CD4-positive, alpha-beta T cell (primary cell): ENCODE results near the gene CDH12. TPM values are rescaled to one million over a fixed set of nuclear protein-coding genes. Genes with fewer than 3 reads are reported as not detected.

Experiments used
- ATAC-seq: fragments of 200-7000 bp; cut with Tn5 transposase; one replicate; pipeline ENCODE4 v1.10.0; 2022; ENCODE audit warnings: mild to moderate bottlenecking; ENCODE audit not compliant: poor library complexity
- CTCF ChIA-PET: fragments of 350-600 bp; sonication (Branson Sonifier 250); formaldehyde crosslinking; loops from one replicate; lab custom pipeline; 2021; ENCODE audit warnings: antibody characterized with exemption, inconsistent platforms; lab: Charles Lee
- POLR2A ChIA-PET: fragments of 350-600 bp; sonication (Branson Sonifier 250); formaldehyde crosslinking; loops from one replicate; lab custom pipeline; 2021; ENCODE audit warnings: antibody characterized with exemption, inconsistent platforms; lab: Charles Lee
- DNase-seq, 14 experiments: peaks; one replicate each; pipeline ENCODE4 v3.0.0-alpha.2; 2013 to 2020; ENCODE audit warnings: mixed read lengths in 2 of 14
- H3K27ac ChIP-seq, 2 donors: one replicate each; pipeline versions ENCODE4 v1.5.1 to v1.7.0; 2013; ENCODE audit warnings: low read length in 2 of 2, low read depth in 1 of 2, mild to moderate bottlenecking in 1 of 2
- H3K27me3 ChIP-seq, 2 experiments: 1 replicate in 1 of 2; 2 replicates in 1 of 2; pipeline versions ENCODE4 v1.6.1 to v1.7.0; 2013; ENCODE audit warnings: low read length in 2 of 2, control low read depth in 1 of 2, mild to moderate bottlenecking in 1 of 2, moderate library complexity in 1 of 2; ENCODE audit not compliant: insufficient read depth in 2 of 2, control insufficient read depth in 1 of 2
- H3K36me3 ChIP-seq: one replicate; pipeline ENCODE4 v1.6.1; 2013; ENCODE audit warnings: low read length, control low read depth; ENCODE audit not compliant: insufficient read depth
- H3K4me1 ChIP-seq: one replicate; pipeline ENCODE4 v1.6.1; 2013; ENCODE audit warnings: low read length, control low read depth; ENCODE audit not compliant: insufficient read depth
- H3K4me3 ChIP-seq: one replicate; pipeline ENCODE4 v1.5.1; 2013; ENCODE audit warnings: mild to moderate bottlenecking, low read length, moderate library complexity
- H3K9me3 ChIP-seq, 2 experiments: 1 replicate in 1 of 2; 2 replicates in 1 of 2; pipeline versions ENCODE4 v1.6.1 to v1.7.0; 2013; ENCODE audit warnings: low read length in 2 of 2, mild to moderate bottlenecking in 2 of 2, control low read depth in 1 of 2, moderate library complexity in 1 of 2; ENCODE audit not compliant: control insufficient read depth in 1 of 2, insufficient read depth in 1 of 2
- H3K27ac Mint-ChIP-seq: one replicate; pipeline ENCODE4 v1.8.0; 2020; ENCODE audit warnings: mixed read lengths
- H3K27me3 Mint-ChIP-seq: one replicate; pipeline ENCODE4 v1.8.0; 2021; ENCODE audit warnings: mixed read lengths
- H3K36me3 Mint-ChIP-seq: one replicate; pipeline ENCODE4 v1.8.0; 2021; ENCODE audit warnings: low read depth, mixed read lengths
- H3K4me1 Mint-ChIP-seq: one replicate; pipeline ENCODE4 v1.8.0; 2021; ENCODE audit warnings: low read depth, mixed read lengths
- H3K4me3 Mint-ChIP-seq: one replicate; pipeline ENCODE4 v1.8.0; 2020; ENCODE audit warnings: mild to moderate bottlenecking, mixed read lengths
- H3K9me3 Mint-ChIP-seq: one replicate; pipeline ENCODE4 v1.8.0; 2020; ENCODE audit warnings: mixed read lengths
- CTCF ChIP-seq: fragments of 200-600 bp; IDR thresholded peaks from one replicate; pipeline ENCODE4 v1.8.0; 2022; ENCODE audit warnings: antibody characterized with exemption, mild to moderate bottlenecking
- intact Hi-C, 2 experiments: fragments of 100-400 bp; cut with DNase I in 1 of 2; cut with micrococcal nuclease in 1 of 2; formaldehyde crosslinking; loops; one replicate each; pipeline versions ENCODE4 v1.15.1 to v1.9.0; 2023 to 2025; cut with DNase I, micrococcal nuclease
- total RNA-seq, 174 experiments: library from RNA in 2 of 174; stranded (reverse) in 2 of 174; gene quantifications; one replicate each; pipeline ENCODE4 v1.2.3 and lab custom pipeline; 2021 to 2026

CDH12 gene
- total RNA-seq, 2 experiments from 2014 or later, result not detected

DNA sequence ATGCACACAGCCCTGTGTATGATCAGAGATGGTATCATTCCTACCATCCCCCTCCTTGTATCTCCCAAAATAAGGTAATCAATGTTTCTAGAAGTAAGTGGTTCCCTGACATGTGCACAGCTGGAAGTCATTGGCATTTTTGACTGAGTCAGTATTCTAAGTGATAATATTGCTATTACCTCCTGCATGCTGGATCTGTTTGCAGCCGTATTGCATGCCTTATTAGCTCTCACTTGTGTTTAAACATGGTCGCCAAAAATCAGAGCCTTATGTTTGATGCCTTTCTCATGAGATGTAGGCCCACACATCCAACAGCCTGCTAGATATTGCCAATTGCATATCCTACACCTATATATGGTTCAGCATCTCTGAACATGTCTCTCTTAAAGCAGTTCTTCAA lies 254.3 kb downstream of the CDH12 start:
- H3K9me3 Mint-ChIP-seq, result peaks cover 8% of the 10 kb centered on the region
- H3K27ac ChIP-seq, result no peak overlapping the region
- no peaks in the 10 kb centered on the region for H3K4me1 ChIP-seq
- no peaks in the 10 kb centered on the region for H3K4me1 Mint-ChIP-seq
- H3K4me3 Mint-ChIP-seq, result no peak overlapping the region
- intact Hi-C loops, result no loop called here
- H3K9me3 ChIP-seq, result peaks cover 0 to 6% of the 10 kb centered on the region in 2 experiments
- H3K27ac Mint-ChIP-seq, result no peak overlapping the region
- no peaks in the 10 kb centered on the region for H3K27me3 Mint-ChIP-seq
- H3K4me3 ChIP-seq, result no peak overlapping the region
- no peaks in the 10 kb centered on the region for H3K36me3 ChIP-seq
- ChIA-PET POLR2A (no interaction called here), CTCF (no interaction called here)
- no peaks in the 10 kb centered on the region for H3K27me3 ChIP-seq
- ATAC-seq, result no peak
- no peak for DNase-seq
- no peak for TF ChIP-seq CTCF
- H3K36me3 Mint-ChIP-seq, result no peaks in the 10 kb centered on the region

DNA sequence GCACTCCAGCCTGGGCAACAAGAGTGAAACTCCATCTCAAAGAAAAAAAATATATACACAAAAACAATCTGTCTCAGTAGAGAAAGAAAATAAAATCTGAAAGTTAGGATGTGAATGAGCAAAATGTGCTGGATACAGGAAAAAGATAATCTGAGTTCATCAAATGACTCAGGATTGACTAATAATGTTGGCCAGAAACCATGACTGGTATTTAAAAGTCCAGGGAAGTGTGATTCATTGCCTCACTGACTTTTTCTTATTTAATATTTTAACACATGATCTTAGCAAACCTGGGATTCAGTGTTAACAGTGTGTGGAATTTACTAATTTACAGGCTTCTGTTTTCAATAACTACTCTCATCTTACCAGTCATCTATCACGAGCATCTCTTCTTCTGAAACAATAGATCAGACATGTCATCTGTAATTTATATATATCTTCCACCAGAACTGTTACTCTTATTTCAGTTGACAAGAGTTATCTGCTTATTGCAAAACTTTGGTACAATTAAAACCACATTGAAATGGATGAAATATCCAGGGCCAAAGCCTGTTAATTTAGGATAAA lies 256.7 kb downstream of the CDH12 start:
- Mint-ChIP-seq H3K4me1 (no peaks in the 10 kb centered on the region), H3K27me3 (no peaks in the 10 kb centered on the region), H3K36me3 (no peaks in the 10 kb centered on the region), H3K27ac (no peak overlapping the region), H3K4me3 (no peak overlapping the region), H3K9me3 (peaks cover 8% of the 10 kb centered on the region)
- DNase-seq (no peak), ATAC-seq (no peak)
- POLR2A ChIA-PET, result no interaction called here
- H3K4me3 ChIP-seq, result no peak overlapping the region
- no peak overlapping the region for H3K27ac ChIP-seq
- H3K4me1 ChIP-seq, result no peaks in the 10 kb centered on the region
- H3K9me3 ChIP-seq, result peaks cover 0 to 6% of the 10 kb centered on the region in 2 experiments
- CTCF ChIA-PET, result no interaction called here
- H3K27me3 ChIP-seq, result no peaks in the 10 kb centered on the region
- intact Hi-C loops, result no loop called here
- no peak for TF ChIP-seq CTCF
- H3K36me3 ChIP-seq, result no peaks in the 10 kb centered on the region

DNA sequence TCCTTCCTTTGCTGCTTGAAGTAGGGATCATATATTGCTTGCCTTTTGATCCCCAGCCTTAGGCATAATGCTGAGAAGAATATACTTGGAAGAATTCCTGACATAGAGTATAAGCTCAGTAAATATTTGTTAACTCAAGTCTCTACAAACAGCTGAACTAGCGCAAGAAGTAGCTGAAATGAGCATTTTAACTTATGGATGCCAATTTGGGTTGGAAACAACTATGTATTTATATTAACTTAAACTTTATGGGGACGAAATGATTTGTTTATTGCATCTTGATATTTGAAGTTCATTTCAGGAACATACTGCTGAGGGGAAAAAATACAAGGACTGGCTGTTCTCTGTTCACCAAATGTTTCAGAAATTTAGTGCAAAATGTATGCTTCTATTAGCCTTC lies 258.7 kb downstream of the CDH12 start:
- Histone ChIP-seq H3K36me3 (no peaks in the 10 kb centered on the region), H3K27me3 (no peaks in the 10 kb centered on the region), H3K4me1 (no peaks in the 10 kb centered on the region), H3K27ac (no peak overlapping the region), H3K4me3 (no peak overlapping the region), H3K9me3 (peaks cover 0 to 6% of the 10 kb centered on the region in 2 experiments)
- Mint-ChIP-seq H3K9me3 (peaks cover 11% of the 10 kb centered on the region), H3K4me3 (no peak overlapping the region), H3K27me3 (no peaks in the 10 kb centered on the region), H3K27ac (no peak overlapping the region), H3K4me1 (no peaks in the 10 kb centered on the region), H3K36me3 (no peaks in the 10 kb centered on the region)
- CTCF ChIA-PET, result no interaction called here
- ATAC-seq (no peak), DNase-seq (no peak)
- intact Hi-C loops, result no loop called here
- TF ChIP-seq CTCF, result no peak
- POLR2A ChIA-PET, result no interaction called here
